Ectodermal cell (in vitro differentiated cells): ENCODE results near the gene TMEM86A.

Experiments used
- H3K27ac ChIP-seq: 2 replicates; pipeline ENCODE4 v1.7.0; 2013; ENCODE audit warnings: mild to moderate bottlenecking, low read depth, low read length; ENCODE audit not compliant: insufficient read depth, poor library complexity, severe bottlenecking
- H3K27me3 ChIP-seq: 2 replicates; pipeline ENCODE4 v1.7.0; 2013; ENCODE audit warnings: mild to moderate bottlenecking, low read length; ENCODE audit not compliant: insufficient read depth, control insufficient read depth, poor library complexity, severe bottlenecking
- H3K36me3 ChIP-seq: one replicate; pipeline ENCODE4 v1.7.0; 2013; ENCODE audit warnings: low read length; ENCODE audit not compliant: control insufficient read depth, insufficient read depth
- H3K4me1 ChIP-seq: one replicate; pipeline ENCODE4 v1.7.0; 2013; ENCODE audit warnings: low read length; ENCODE audit not compliant: control insufficient read depth, insufficient read depth
- H3K4me3 ChIP-seq: 2 replicates; pipeline ENCODE4 v1.7.0; 2013; ENCODE audit warnings: low read depth, low read length, control low read depth; ENCODE audit not compliant: insufficient read depth
- H3K9me3 ChIP-seq: 2 replicates; pipeline ENCODE4 v1.7.0; 2013; ENCODE audit warnings: mild to moderate bottlenecking, low read length, moderate library complexity; ENCODE audit not compliant: control insufficient read depth
- WGBS, 2 experiments: methylation state at CpG; one replicate each; pipeline ENCODE4 v1.1.7; 2013; ENCODE audit warnings: missing lambda C conversion rate in 2 of 2; 5-methylcytosine and 5-hydroxymethylcytosine counted together

TMEM86A gene

DNA sequence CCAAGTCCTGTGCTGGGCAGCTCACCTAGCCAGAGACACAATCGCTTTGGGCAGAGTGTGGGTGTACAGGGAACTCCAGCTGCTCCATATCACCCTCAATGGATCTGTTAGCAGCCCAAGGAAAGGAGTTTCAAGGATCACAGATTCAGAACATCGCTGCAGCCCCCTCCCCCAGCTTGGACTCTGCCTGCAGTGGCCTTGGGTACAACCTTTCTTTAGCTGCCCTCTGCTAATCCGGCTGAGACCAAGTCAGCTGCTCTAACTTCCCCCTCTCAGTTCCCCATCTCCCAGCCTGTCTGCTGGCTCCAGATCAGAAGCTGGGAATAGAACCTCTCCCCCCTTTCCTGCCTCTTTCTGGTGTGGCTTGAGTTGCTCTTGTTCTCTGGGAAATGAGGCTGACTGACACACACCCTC, 1.3 kb downstream of the TMEM86A start:
- H3K9me3 ChIP-seq: no peaks in the 10 kb centered on the region
- H3K27me3 ChIP-seq: peaks cover 43% of the 10 kb centered on the region
- H3K4me1 ChIP-seq: no peaks in the 10 kb centered on the region
- 72 to 77% methylated on average over 3 of the region's 3 CpGs for WGBS, 2 experiments
- H3K27ac ChIP-seq: no peak overlapping the region
- no peaks in the 10 kb centered on the region for H3K36me3 ChIP-seq
- H3K4me3 ChIP-seq: no peak overlapping the region

DNA sequence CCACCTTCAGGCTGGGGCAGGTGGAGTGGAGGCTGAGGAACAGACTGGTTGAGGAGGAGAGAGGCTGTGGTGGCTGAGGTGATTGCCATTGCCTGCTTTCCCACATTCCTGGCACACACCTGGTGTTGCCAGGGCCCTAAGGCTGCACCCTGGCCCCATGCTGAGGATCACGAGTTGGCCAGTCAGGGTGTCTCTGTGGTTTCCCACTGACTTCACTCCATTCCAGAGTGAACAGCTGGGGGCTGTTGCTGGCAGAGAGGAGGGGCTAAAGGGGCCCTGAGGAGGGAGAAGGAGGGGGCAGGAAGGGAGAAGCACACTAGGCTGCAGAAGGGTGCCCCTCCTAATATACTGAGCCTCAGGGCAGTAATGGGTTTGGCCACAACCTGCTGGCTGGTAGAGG, 1.8 kb downstream of the TMEM86A start:
- Histone ChIP-seq H3K36me3 (no peaks in the 10 kb centered on the region), H3K9me3 (no peaks in the 10 kb centered on the region), H3K27me3 (peaks cover 42% of the 10 kb centered on the region), H3K4me1 (no peaks in the 10 kb centered on the region), H3K27ac (no peak overlapping the region), H3K4me3 (no peak overlapping the region)
- WGBS, 2 experiments: 56 to 67% methylated on average over 1 of the region's 1 CpG

DNA sequence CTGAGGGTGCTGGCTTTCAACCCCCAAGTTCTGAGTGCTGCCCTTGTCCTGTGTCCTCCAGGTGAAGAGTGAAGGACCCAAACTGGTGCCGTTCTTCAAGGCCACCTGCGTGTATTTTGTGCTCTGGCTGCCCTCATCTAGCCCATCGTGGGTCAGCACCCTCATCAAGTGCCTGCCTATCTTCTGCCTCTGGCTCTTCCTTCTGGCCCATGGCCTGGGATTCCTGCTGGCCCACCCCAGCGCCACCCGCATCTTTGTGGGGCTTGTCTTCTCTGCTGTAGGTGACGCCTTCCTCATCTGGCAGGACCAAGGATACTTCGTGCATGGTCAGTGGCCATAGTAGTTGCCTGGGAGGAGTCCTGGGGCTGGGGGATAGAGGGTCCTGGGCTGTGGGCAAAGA, 2.3 kb downstream of the TMEM86A start:
- Histone ChIP-seq H3K4me3 (no peak overlapping the region), H3K36me3 (no peaks in the 10 kb centered on the region), H3K27me3 (peaks cover 46% of the 10 kb centered on the region), H3K27ac (no peak overlapping the region), H3K4me1 (no peaks in the 10 kb centered on the region), H3K9me3 (no peaks in the 10 kb centered on the region)
- WGBS, 2 experiments: 89 to 91% methylated on average over 7 of the region's 7 CpGs

DNA sequence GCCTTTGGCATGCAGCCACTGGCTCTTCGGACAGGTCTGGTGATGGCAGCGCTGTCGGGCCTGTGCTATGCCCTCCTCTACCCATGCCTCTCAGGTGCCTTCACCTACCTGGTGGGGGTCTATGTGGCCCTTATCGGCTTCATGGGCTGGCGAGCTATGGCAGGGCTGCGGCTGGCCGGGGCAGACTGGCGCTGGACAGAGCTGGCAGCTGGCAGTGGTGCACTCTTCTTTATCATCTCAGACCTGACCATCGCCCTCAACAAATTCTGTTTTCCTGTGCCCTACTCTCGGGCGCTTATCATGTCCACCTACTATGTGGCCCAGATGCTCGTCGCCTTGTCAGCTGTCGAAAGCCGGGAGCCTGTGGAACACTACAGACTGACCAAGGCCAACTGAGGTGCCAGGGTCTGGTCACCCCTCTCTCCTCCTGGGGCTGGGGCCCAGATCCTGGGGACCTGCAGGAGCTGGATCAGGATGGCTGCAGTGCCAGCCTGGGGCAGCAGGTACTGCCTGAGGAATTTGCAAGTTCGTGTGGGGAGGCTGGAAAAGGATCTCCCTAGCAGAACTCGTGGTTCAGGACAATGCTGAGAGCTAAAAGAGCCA, 3.1 kb downstream of the TMEM86A start:
- WGBS, 2 experiments: 87 to 89% methylated on average over 17 of the region's 17 CpGs
- H3K4me1 ChIP-seq: no peaks in the 10 kb centered on the region
- peaks cover 49% of the 10 kb centered on the region for H3K27me3 ChIP-seq
- no peaks in the 10 kb centered on the region for H3K9me3 ChIP-seq
- H3K4me3 ChIP-seq: no peak overlapping the region
- H3K36me3 ChIP-seq: no peaks in the 10 kb centered on the region
- no peak overlapping the region for H3K27ac ChIP-seq

DNA sequence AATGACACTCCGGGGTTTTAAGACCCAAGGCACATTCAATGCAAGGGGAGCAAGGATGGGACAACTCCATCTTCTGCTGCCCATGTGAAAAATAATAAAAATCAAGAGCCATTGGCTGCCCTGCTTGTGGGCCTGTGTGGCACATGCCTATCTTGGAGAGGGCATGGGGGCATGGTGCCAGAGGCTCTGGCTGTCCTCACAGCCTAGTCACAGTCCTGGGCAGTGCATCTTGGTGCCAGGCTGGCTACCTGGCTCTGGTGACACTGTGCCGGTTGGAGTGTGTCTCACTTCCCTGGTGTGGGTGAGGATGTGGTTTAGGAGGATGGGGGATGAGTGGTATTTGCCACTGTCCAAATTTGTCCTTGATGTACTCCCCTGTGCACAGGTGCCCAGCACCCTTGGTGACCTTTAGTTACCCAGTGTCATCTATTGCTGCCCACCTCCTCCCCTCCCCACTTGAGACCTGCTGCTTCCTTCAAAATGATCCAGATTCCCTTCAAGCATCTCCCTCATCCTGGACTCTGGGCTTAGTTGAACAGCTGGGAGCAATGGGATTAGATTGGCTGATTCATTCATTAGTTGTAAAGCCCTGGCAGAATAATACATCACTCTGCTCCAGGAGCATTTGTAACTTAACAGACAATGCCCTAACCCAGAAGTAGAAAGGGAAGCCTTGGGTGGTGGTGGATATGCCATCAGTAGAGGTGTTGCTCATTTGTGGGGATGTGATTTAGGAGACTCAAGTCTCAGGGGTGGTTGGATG, 4.6 kb downstream of the TMEM86A start:
- Histone ChIP-seq H3K4me1 (no peaks in the 10 kb centered on the region), H3K36me3 (no peaks in the 10 kb centered on the region), H3K9me3 (no peaks in the 10 kb centered on the region), H3K27ac (no peak overlapping the region), H3K4me3 (no peak overlapping the region), H3K27me3 (peaks cover 36% of the 10 kb centered on the region)
- WGBS, 2 experiments: 46 to 48% methylated on average over 2 of the region's 2 CpGs

DNA sequence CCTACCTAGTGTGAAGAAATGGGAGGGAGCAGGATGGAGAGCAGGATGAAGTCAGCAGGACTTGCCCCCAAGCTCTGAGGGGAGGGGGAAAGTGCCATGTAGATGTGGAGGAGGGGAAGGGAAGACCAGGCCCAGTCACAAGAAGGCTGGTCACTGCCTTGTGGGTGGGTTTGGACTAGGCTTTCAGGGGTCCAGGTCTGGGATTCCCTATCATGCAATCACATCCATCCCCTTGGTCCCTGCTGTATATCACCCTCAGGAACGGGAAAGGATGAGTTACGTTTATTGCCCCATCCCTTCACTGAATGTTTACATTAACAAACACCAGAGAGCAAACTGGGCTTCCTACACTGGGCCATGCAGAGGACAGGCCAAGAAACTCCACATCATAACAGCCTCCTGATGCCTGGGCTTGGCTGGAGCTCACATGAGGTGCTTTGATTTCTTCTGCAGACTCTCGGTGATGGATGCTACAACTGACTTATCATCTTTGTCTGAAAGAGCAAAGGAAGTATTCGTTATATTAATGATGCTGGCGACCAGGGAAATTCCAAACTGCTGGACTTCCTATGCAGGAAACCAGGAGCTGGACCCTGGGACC, 5.6 kb downstream of the TMEM86A start:
- 91 to 92% methylated on average over 5 of the region's 5 CpGs for WGBS, 2 experiments

DNA sequence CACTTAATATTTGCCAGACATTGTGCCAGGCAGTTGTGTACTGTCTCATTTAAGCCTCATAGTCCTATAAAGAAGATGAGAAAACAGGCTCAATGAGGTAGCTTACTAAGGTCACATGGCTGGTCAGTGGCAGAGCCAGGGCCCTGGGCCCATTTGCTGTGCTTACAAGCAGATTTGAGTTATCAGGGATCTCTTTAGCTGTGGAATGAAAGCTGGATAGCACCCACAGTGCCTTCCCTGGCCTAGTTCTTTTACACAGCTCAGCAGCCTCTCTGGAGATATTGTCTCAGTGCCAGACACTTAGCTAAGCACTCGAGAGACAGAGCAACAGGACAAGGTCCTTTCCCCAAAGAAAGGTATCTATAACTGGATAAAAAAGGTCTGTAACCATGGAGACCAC, 6.1 kb downstream of the TMEM86A start:
- Histone ChIP-seq H3K27me3 (peaks cover 30% of the 10 kb centered on the region), H3K4me1 (no peaks in the 10 kb centered on the region), H3K4me3 (no peak overlapping the region), H3K36me3 (no peaks in the 10 kb centered on the region), H3K9me3 (no peaks in the 10 kb centered on the region), H3K27ac (no peak overlapping the region)
- 81 to 89% methylated on average over 1 of the region's 1 CpG for WGBS, 2 experiments

More for the DNA sequence above, 5.6 kb downstream of the TMEM86A start:
- Histone ChIP-seq H3K27me3 (peaks cover 33% of the 10 kb centered on the region), H3K4me1 (no peaks in the 10 kb centered on the region), H3K9me3 (no peaks in the 10 kb centered on the region), H3K27ac (no peak overlapping the region), H3K4me3 (no peak overlapping the region), H3K36me3 (no peaks in the 10 kb centered on the region)

DNA sequence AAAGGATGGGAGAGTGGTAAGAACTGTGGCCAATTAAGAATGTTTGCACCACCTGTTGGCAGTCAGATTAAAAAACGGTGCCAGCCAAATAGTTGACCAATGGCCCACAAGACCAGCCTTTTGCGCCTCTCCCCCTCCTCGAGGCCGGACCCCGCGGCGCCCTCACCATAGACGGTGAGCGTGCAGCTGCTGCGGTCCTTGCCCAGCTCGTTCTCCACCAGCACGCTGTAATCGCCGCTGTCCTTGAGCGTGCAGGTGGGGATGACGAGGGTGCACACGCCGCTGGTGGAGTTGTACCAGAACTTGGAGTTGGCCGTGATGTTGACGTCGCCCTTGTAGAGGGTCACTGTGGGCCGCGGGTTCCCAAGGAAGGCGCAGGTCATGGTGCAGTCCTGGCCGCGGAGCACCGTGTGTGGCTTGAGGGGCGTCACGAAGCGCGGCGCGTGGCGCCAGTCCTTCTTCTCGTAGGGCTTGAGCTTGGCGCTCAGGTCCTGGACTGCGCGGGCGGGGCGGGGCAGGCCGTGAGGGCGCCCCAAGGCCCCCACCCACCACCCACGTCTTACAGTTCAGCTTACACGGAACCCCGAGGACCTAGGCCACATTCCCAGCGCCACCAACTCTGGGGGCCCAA, 7.2 kb downstream of the TMEM86A start:
- Histone ChIP-seq H3K27me3 (peaks cover 19% of the 10 kb centered on the region), H3K36me3 (no peaks in the 10 kb centered on the region), H3K4me3 (peak overlapping the region; percentile 25), H3K27ac (no peak overlapping the region), H3K9me3 (no peaks in the 10 kb centered on the region), H3K4me1 (no peaks in the 10 kb centered on the region)
- 73 to 76% methylated on average over 46 of the region's 46 CpGs for WGBS, 2 experiments

DNA sequence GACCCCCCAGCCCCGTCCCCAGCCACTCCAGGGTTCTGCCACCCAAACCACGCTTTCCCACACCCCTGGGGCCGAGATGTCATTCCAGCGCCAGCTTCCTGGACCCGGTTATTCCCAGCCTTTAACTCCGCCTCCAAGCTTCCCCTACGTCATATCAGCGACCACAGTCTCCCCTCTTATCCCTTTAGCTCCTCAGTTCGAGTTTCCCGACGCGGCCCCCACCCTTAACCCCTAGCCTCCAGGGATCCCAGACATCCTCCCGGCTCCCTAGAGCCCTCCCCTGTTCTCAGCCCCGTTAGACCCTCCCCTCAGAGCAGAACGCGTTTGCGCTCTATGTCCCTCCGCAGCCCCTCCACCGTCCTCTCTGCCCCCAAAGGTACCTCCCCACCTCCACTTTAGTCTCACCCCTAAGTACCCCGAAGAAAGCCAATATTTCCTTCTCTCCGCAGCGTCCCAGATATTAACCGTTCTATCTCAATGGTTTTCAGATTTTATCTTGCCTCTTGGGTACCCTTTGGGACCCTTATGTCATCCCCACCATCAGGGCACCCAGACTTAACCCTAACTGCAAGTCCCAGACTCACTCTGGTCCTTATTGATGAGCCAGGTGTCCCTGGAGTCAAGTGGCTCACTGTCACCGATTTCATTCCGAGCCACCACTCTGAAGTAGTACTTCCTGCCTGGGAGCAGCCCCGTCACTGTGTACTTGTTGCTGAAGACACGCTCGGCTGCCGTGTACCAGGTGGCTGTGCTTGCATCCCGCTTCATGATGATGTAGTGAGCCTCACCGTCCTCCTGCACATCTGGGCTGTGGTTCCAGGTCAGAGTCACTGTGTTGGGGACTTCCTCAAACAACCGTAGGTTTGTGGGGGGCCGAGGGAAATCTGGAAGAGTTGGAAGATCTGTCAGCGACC, 8.0 kb downstream of the TMEM86A start:
- H3K4me1 ChIP-seq: no peaks in the 10 kb centered on the region
- WGBS, 2 experiments: 73 to 77% methylated on average over 34 of the region's 34 CpGs
- no peak overlapping the region for H3K4me3 ChIP-seq
- H3K9me3 ChIP-seq: no peaks in the 10 kb centered on the region
- no peak overlapping the region for H3K27ac ChIP-seq
- H3K36me3 ChIP-seq: no peaks in the 10 kb centered on the region
- H3K27me3 ChIP-seq: peaks cover 17% of the 10 kb centered on the region
